ENCODE results near the gene IGF2BP3. TPM values are rescaled to one million over a fixed set of nuclear protein-coding genes. Genes with fewer than 3 reads are reported as not detected.

Gene IGF2BP3
- total and polyA plus RNA-seq, 2 donors (not counting 3 experiments of a cell fraction or from before 2014, with no cell fraction given) = 41.2 to 111 TPM

DNA sequence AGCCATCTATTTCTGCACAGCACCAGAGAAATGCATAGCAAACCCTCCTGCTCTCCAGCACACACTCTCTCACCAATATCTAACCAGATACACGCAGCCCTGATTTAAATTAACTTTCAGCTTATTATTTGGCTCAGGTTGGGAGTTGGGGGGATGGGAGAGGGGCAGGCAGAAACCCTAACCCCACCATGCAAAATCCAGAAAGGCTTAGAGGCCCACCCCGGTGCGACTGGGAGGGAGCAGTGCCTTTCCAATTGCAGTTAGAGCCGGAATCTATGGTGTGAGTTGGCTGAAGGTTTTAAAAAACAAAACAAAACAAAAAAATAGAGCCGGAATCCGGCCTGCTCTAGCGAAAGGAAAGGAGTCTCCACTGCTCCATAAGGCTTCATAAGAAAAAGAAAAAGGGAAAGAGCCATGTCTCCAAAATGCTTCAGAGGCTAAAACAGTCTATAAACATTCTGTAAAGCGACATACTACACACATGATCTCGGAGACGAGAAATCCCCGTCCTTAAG is 2.9 kb downstream of the IGF2BP3 start:
- intact Hi-C loops (cut with micrococcal nuclease) (no loop called here), dilution Hi-C loops (cut with MboI; ENCODE audit: extremely low pct_ligation_motif_present, low sequenced_read_pairs) (no loop called here)
- Histone ChIP-seq H3K36me3 (ENCODE audit: control insufficient read depth in 2 of 2, extremely low read depth in 1 of 2, insufficient read depth in 2 of 2, low read length in 2 of 2) (no peaks in the 10 kb centered on the region), H2AFZ (ENCODE audit: low read depth, low read length) (peak overlapping the region; percentile 25), H3K9ac (replicated peaks; ENCODE audit: extremely low read depth, insufficient read depth, low read length) (peak overlapping the region; percentile 86), H3K27me3 (ENCODE audit: control insufficient read depth in 2 of 2, insufficient read depth in 2 of 2, low read length in 2 of 2) (no peaks in the 10 kb centered on the region), H3K9me3 (replicated peaks; ENCODE audit: control insufficient read depth, insufficient read depth, low read length) (no peaks in the 10 kb centered on the region), H3K4me3 (replicated peaks in 1 of 3; ENCODE audit: insufficient read depth in 1 of 3, low read depth in 1 of 3, low read length in 3 of 3) (peak overlapping the region; percentile 85 to 96 (median 95)), H3K27ac (ENCODE audit: insufficient read depth, low read depth, low read length) (peak overlapping the region; percentile 74), H3K4me1 (ENCODE audit: control insufficient read depth, extremely low read depth, insufficient read depth, low read length) (peaks cover 45% of the 10 kb centered on the region), H3K4me2 (ENCODE audit: insufficient read depth, low read length) (peak overlapping the region; percentile 96), H4K20me1 (replicated peaks; ENCODE audit: control insufficient read depth, extremely low read depth, insufficient read depth, low read length) (peaks cover 2% of the 10 kb centered on the region), H3K79me2 (ENCODE audit: control insufficient read depth, insufficient read depth, low read length) (peaks cover 75% of the 10 kb centered on the region), H3K9me1 (replicated peaks; ENCODE audit: control insufficient read depth, extremely low read depth, insufficient read depth, low read length) (no peaks in the 10 kb centered on the region)
- FAIRE-seq = no peak
- TF ChIP-seq MYC (IDR thresholded peaks at IDR 0.05; ENCODE audit: low read depth, low read length) (no peak), FOS (IDR thresholded peaks at IDR 0.05; ENCODE audit: borderline replicate concordance, insufficient read depth, low read length) (no peak), POLR2A (IDR thresholded peaks at IDR 0.05; ENCODE audit: low read depth, low read length) (no peak), JUN (IDR thresholded peaks at IDR 0.05; ENCODE audit: borderline replicate concordance, insufficient read depth, insufficient read length, low read depth) (no peak), EZH2 (IDR thresholded peaks at IDR 0.05; ENCODE audit: borderline replicate concordance, low read depth, low read length, severe bottlenecking) (no peak), GATA2 (IDR thresholded peaks at IDR 0.05; ENCODE audit: insufficient read depth, insufficient read length, low read depth, low read length) (no peak)
- TF ChIP-seq, protein P1, sequence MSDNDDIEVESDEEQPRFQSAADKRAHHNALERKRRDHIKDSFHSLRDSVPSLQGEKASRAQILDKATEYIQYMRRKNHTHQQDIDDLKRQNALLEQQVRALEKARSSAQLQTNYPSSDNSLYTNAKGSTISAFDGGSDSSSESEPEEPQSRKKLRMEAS (IDR thresholded peaks at IDR 0.05; ENCODE audit: insufficient read depth, insufficient read length) = no peak
- BruUV-seq (replicated peaks) = no TSS peak
- peak; percentile 59 for DNase-seq (ENCODE audit: low read depth, low spot score)
- CTCF ChIA-PET = interaction anchor here (0.6 to 4.5 kb wide), 11 partner anchors 11 to 194 kb away, joined by 3 to 17 read pairs (median 3); no protein-coding TSS in a partner anchor
- POLR2A ChIA-PET = no interaction called here

DNA sequence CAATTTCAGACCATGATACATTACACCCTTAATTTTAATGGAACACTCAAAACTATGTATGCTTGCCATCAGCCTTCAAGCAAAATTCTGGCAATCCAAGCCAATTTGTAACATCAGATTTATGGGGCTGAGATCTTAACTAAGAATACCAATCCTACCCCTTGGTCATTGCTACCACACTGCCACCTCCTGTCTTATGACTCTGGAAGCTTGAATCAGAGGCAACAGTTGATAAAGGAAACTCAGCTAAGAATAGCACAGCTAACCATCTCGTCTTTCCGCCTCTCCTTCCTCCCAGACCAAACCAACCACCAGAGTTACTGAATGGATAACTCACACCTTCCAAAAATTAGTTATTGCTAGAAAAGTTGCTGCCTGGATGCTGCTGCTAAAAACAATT is 7.4 kb downstream of the IGF2BP3 start:
- Histone ChIP-seq H3K79me2 (ENCODE audit: control insufficient read depth, insufficient read depth, low read length) (peaks cover 99% of the 10 kb centered on the region), H3K9me1 (replicated peaks; ENCODE audit: control insufficient read depth, extremely low read depth, insufficient read depth, low read length) (no peaks in the 10 kb centered on the region), H3K9ac (replicated peaks; ENCODE audit: extremely low read depth, insufficient read depth, low read length) (peak overlapping the region; percentile 4), H3K4me2 (ENCODE audit: insufficient read depth, low read length) (peak overlapping the region; percentile 76), H4K20me1 (replicated peaks; ENCODE audit: control insufficient read depth, extremely low read depth, insufficient read depth, low read length) (peaks cover 2% of the 10 kb centered on the region), H3K4me1 (ENCODE audit: control insufficient read depth, extremely low read depth, insufficient read depth, low read length) (peaks cover 42% of the 10 kb centered on the region), H3K27me3 (ENCODE audit: control insufficient read depth in 2 of 2, insufficient read depth in 2 of 2, low read length in 2 of 2) (no peaks in the 10 kb centered on the region), H2AFZ (ENCODE audit: low read depth, low read length) (no peak overlapping the region), H3K4me3 (replicated peaks in 1 of 3; ENCODE audit: insufficient read depth in 1 of 3, low read depth in 1 of 3, low read length in 3 of 3) (no peak overlapping the region), H3K9me3 (replicated peaks; ENCODE audit: control insufficient read depth, insufficient read depth, low read length) (no peaks in the 10 kb centered on the region), H3K36me3 (ENCODE audit: control insufficient read depth in 2 of 2, extremely low read depth in 1 of 2, insufficient read depth in 2 of 2, low read length in 2 of 2) (no peaks in the 10 kb centered on the region), H3K27ac (ENCODE audit: insufficient read depth, low read depth, low read length) (peak overlapping the region; percentile 31)
- DNase-seq (ENCODE audit: low read depth, low spot score) = peak; percentile 81
- dilution Hi-C loops (cut with MboI; ENCODE audit: extremely low pct_ligation_motif_present, low sequenced_read_pairs) (no loop called here), intact Hi-C loops (cut with micrococcal nuclease) (loop anchor here (1.0 kb wide), 4 partner anchors 33 to 190 kb away; no protein-coding TSS in a partner anchor)
- CTCF ChIA-PET = interaction anchor here (0.6 to 2.5 kb wide), 40 partner anchors 10 to 278 kb away, joined by 3 to 28 read pairs (median 4); no protein-coding TSS in a partner anchor
- TF ChIP-seq, protein P1 (IDR thresholded peaks at IDR 0.05; ENCODE audit: insufficient read depth, insufficient read length) = no peak
- TF ChIP-seq POLR2AphosphoS5 (IDR thresholded peaks at IDR 0.05; ENCODE audit: insufficient read depth, low read depth, low read length) (no peak), MYC (IDR thresholded peaks at IDR 0.05; ENCODE audit: low read depth, low read length) (no peak), GATA2 (IDR thresholded peaks at IDR 0.05; ENCODE audit: insufficient read depth, insufficient read length, low read depth, low read length) (peak; percentile 28), POLR2A (IDR thresholded peaks at IDR 0.05; ENCODE audit: low read depth, low read length) (no peak)
- TF ChIP-seq, protein P2, sequence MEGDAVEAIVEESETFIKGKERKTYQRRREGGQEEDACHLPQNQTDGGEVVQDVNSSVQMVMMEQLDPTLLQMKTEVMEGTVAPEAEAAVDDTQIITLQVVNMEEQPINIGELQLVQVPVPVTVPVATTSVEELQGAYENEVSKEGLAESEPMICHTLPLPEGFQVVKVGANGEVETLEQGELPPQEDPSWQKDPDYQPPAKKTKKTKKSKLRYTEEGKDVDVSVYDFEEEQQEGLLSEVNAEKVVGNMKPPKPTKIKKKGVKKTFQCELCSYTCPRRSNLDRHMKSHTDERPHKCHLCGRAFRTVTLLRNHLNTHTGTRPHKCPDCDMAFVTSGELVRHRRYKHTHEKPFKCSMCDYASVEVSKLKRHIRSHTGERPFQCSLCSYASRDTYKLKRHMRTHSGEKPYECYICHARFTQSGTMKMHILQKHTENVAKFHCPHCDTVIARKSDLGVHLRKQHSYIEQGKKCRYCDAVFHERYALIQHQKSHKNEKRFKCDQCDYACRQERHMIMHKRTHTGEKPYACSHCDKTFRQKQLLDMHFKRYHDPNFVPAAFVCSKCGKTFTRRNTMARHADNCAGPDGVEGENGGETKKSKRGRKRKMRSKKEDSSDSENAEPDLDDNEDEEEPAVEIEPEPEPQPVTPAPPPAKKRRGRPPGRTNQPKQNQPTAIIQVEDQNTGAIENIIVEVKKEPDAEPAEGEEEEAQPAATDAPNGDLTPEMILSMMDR (IDR thresholded peaks at IDR 0.05; ENCODE audit: extremely low read depth in 1 of 2, insufficient read depth in 1 of 2, low read depth in 1 of 2, low read length in 2 of 2) = peak; percentile 25 to 41
- POLR2A ChIA-PET = interaction anchor here (0.6 to 1.8 kb wide), 4 partner anchors 9 to 190 kb away, joined by 3 to 4 read pairs (median 3); no protein-coding TSS in a partner anchor
- peak; percentile 78 for FAIRE-seq
- no TSS peak for BruUV-seq (replicated peaks)

Data from endothelial cell of umbilical vein (primary cell).